HG03521 (cell line): Measurements from ENCODE around the gene AK8.

Experiments
- ATAC-seq: cut with Tn5 transposase; IDR thresholded peaks from one replicate; pipeline ENCODE4 v1.9.1; 2021; ENCODE audit warnings: mild to moderate bottlenecking, moderate library complexity; ENCODE audit not compliant: unreplicated experiment

Gene AK8

GRCh38 chr9:132888151-132888550 lies 10.1 kb upstream of the AK8 start:
- no peak for ATAC-seq

- ATAC-seq, result no peak
Measured at GRCh38 chr9:132887181-132888120, 9.4 kb upstream of the AK8 start.

- ATAC-seq, result no peak
Measured at GRCh38 chr9:132886334-132886725, 8.2 kb upstream of the AK8 start.

GRCh38 chr9:132885720-132886333 lies 7.7 kb upstream of the AK8 start:
- ATAC-seq, result no peak

- ATAC-seq, result no peak
Measured at GRCh38 chr9:132883349-132884294, 5.5 kb upstream of the AK8 start.

GRCh38 chr9:132882616-132883015 lies 4.5 kb upstream of the AK8 start:
- no peak for ATAC-seq

- ATAC-seq, result no peak
Measured at GRCh38 chr9:132881826-132882225, 3.7 kb upstream of the AK8 start.

GRCh38 chr9:132880324-132880661 lies 2.2 kb upstream of the AK8 start:
- ATAC-seq, result no peak

GRCh38 chr9:132879457-132880323 lies 1.6 kb upstream of the AK8 start:
- no peak for ATAC-seq

GRCh38 chr9:132878695-132879456 lies 792 bp upstream of the AK8 start, which contains the start of gene SPACA9:
TSS of gene SPACA9 (plus strand) at chr9:132878898. CDS start at chr9:132883948, 5,050 bp downstream.
- ATAC-seq, result no peak

- no peak for ATAC-seq
Measured at GRCh38 chr9:132877458-132877823, 643 bp downstream of the AK8 start.

- no peak for ATAC-seq
Measured at GRCh38 chr9:132876849-132877248, 1.2 kb downstream of the AK8 start.

GRCh38 chr9:132875159-132875558 lies 2.9 kb downstream of the AK8 start:
- no peak for ATAC-seq

- ATAC-seq, result no peak
Measured at GRCh38 chr9:132873403-132873802, 4.7 kb downstream of the AK8 start.

GRCh38 chr9:132869266-132869665 lies 8.8 kb downstream of the AK8 start:
- ATAC-seq, result no peak

GRCh38 chr9:132866898-132867297 lies 11.2 kb downstream of the AK8 start:
- ATAC-seq, result no peak

- no peak for ATAC-seq
Measured at GRCh38 chr9:132864691-132865090, 13.4 kb downstream of the AK8 start.

GRCh38 chr9:132864277-132864676 lies 13.8 kb downstream of the AK8 start:
- ATAC-seq, result no peak

GRCh38 chr9:132863096-132863495 lies 15.0 kb downstream of the AK8 start:
- no peak for ATAC-seq

GRCh38 chr9:132862533-132862932 lies 15.6 kb downstream of the AK8 start:
- no peak for ATAC-seq
